Measurements from ENCODE around the gene LAMA2. TPM values are rescaled to one million over a fixed set of nuclear protein-coding genes. Genes with fewer than 3 reads are reported as not detected.

LAMA2 gene
- total and polyA plus RNA-seq, 2 experiments from 2014 or later: 13.4 to 78.1 TPM

- Histone ChIP-seq H3K27me3 (no peaks in the 10 kb centered on the region), H3K4me1 (ENCODE audit: low read depth) (no peaks in the 10 kb centered on the region), H3K36me3 (no peaks in the 10 kb centered on the region), H3K4me3 (no peak overlapping the region), H3K27ac (no peak overlapping the region), H3K9me3 (ENCODE audit: low read depth) (no peaks in the 10 kb centered on the region)
- no peak for TF ChIP-seq CTCF (IDR thresholded peaks at IDR 0.05; ENCODE audit: low read depth, low read length)
- DNase-seq (ENCODE audit: low read depth in 1 of 2, low spot score in 1 of 2): no peak
These were observed 350.7 kb downstream of the LAMA2 start for GRCh38 chr6:129233458-129234134.

GRCh38 chr6:129235167-129236000, 352.4 kb downstream of the LAMA2 start:
- no peak for TF ChIP-seq CTCF (IDR thresholded peaks at IDR 0.05; ENCODE audit: low read depth, low read length)
- Histone ChIP-seq H3K36me3 (no peaks in the 10 kb centered on the region), H3K27me3 (no peaks in the 10 kb centered on the region), H3K4me1 (ENCODE audit: low read depth) (no peaks in the 10 kb centered on the region), H3K4me3 (no peak overlapping the region), H3K27ac (no peak overlapping the region), H3K9me3 (ENCODE audit: low read depth) (no peaks in the 10 kb centered on the region)
- DNase-seq (ENCODE audit: low read depth in 1 of 2, low spot score in 1 of 2): peak in 1 of 2 donors; percentile 75

- Histone ChIP-seq H3K27me3 (no peaks in the 10 kb centered on the region), H3K4me3 (no peak overlapping the region), H3K27ac (no peak overlapping the region), H3K4me1 (ENCODE audit: low read depth) (no peaks in the 10 kb centered on the region), H3K9me3 (ENCODE audit: low read depth) (no peaks in the 10 kb centered on the region), H3K36me3 (no peaks in the 10 kb centered on the region)
- no peak for TF ChIP-seq CTCF (IDR thresholded peaks at IDR 0.05; ENCODE audit: low read depth, low read length)
- no peak for DNase-seq (ENCODE audit: low read depth in 1 of 2, low spot score in 1 of 2)
These were observed 353.1 kb downstream of the LAMA2 start for GRCh38 chr6:129236001-129236517.

- TF ChIP-seq CTCF (IDR thresholded peaks at IDR 0.05; ENCODE audit: low read depth, low read length): no peak
- DNase-seq (ENCODE audit: low read depth in 1 of 2, low spot score in 1 of 2): no peak
- H3K27ac ChIP-seq: no peak overlapping the region
- H3K27me3 ChIP-seq: no peaks in the 10 kb centered on the region
- no peak overlapping the region for H3K4me3 ChIP-seq
- H3K9me3 ChIP-seq (ENCODE audit: low read depth): no peaks in the 10 kb centered on the region
- H3K4me1 ChIP-seq (ENCODE audit: low read depth): peaks cover 15% of the 10 kb centered on the region
- no peaks in the 10 kb centered on the region for H3K36me3 ChIP-seq
These were observed 356.1 kb downstream of the LAMA2 start for GRCh38 chr6:129238991-129239390.

- DNase-seq (ENCODE audit: low read depth in 1 of 2, low spot score in 1 of 2): no peak
- Histone ChIP-seq H3K27me3 (no peaks in the 10 kb centered on the region), H3K4me1 (ENCODE audit: low read depth) (peaks cover 18% of the 10 kb centered on the region), H3K9me3 (ENCODE audit: low read depth) (no peaks in the 10 kb centered on the region), H3K36me3 (no peaks in the 10 kb centered on the region), H3K4me3 (no peak overlapping the region), H3K27ac (no peak overlapping the region)
- no peak for TF ChIP-seq CTCF (IDR thresholded peaks at IDR 0.05; ENCODE audit: low read depth, low read length)
These were observed 357.0 kb downstream of the LAMA2 start for GRCh38 chr6:129239825-129240491.

All from cardiac muscle cell (in vitro differentiated cells and primary cell).